ENCODE data around the gene TMBIM4.

Gene TMBIM4

GRCh38 chr12:66108386-66108785, 61.4 kb downstream of the TMBIM4 start:
- TF ChIP-seq CTCF (conservative IDR thresholded peaks at IDR 0.05; ENCODE audit: control insufficient read depth, insufficient read depth, low read depth, low read length), result no peak
- DNase-seq (ENCODE audit: low read depth), result no peak
- H3K4me3 ChIP-seq (ENCODE audit: control insufficient read depth, low read depth, low read length), result no peak overlapping the region

- TF ChIP-seq CTCF (conservative IDR thresholded peaks at IDR 0.05; ENCODE audit: control insufficient read depth, insufficient read depth, low read depth, low read length), result peak; percentile 85
- DNase-seq (ENCODE audit: low read depth), result peak; percentile 97
- H3K4me3 ChIP-seq (ENCODE audit: control insufficient read depth, low read depth, low read length), result no peak overlapping the region
These were observed 62.3 kb downstream of the TMBIM4 start for GRCh38 chr12:66107451-66107915.

- DNase-seq (ENCODE audit: low read depth), result no peak
- no peak overlapping the region for H3K4me3 ChIP-seq (ENCODE audit: control insufficient read depth, low read depth, low read length)
- no peak for TF ChIP-seq CTCF (conservative IDR thresholded peaks at IDR 0.05; ENCODE audit: control insufficient read depth, insufficient read depth, low read depth, low read length)
These were observed 66.5 kb downstream of the TMBIM4 start for GRCh38 chr12:66103016-66103913.

- no peak for TF ChIP-seq CTCF (conservative IDR thresholded peaks at IDR 0.05; ENCODE audit: control insufficient read depth, insufficient read depth, low read depth, low read length)
- no peak overlapping the region for H3K4me3 ChIP-seq (ENCODE audit: control insufficient read depth, low read depth, low read length)
- peak; percentile 47 for DNase-seq (ENCODE audit: low read depth)
These were observed 77.1 kb downstream of the TMBIM4 start for GRCh38 chr12:66092559-66093269.

GRCh38 chr12:66090157-66090556, 79.6 kb downstream of the TMBIM4 start:
- no peak for DNase-seq (ENCODE audit: low read depth)
- TF ChIP-seq CTCF (conservative IDR thresholded peaks at IDR 0.05; ENCODE audit: control insufficient read depth, insufficient read depth, low read depth, low read length), result no peak
- no peak overlapping the region for H3K4me3 ChIP-seq (ENCODE audit: control insufficient read depth, low read depth, low read length)

- H3K4me3 ChIP-seq (ENCODE audit: control insufficient read depth, low read depth, low read length), result no peak overlapping the region
- peak; percentile 80 for DNase-seq (ENCODE audit: low read depth)
- TF ChIP-seq CTCF (conservative IDR thresholded peaks at IDR 0.05; ENCODE audit: control insufficient read depth, insufficient read depth, low read depth, low read length), result peak; percentile 91
These were observed 82.3 kb downstream of the TMBIM4 start for GRCh38 chr12:66087365-66087943.

All from fibroblast of mammary gland (primary cell).